K562 (cell line): ENCODE measurements around the gene ZDHHC3. TPM values are rescaled to one million over a fixed set of nuclear protein-coding genes. Genes with fewer than 3 reads are reported as not detected.

Experiments
- MAFF ChIP-seq: IDR thresholded peaks from 2 replicates; pipeline ENCODE4 v1.6.1; 2012; ENCODE audit warnings: low read length, improper control_type of control experiment
- SMAD3 ChIP-seq: fragments of 450-650 bp; formaldehyde crosslinking; conservative IDR thresholded peaks from 2 replicates; pipeline ENCODE4 v1.4.0; 2020; ENCODE audit warnings: mild to moderate bottlenecking
- SNRNP70 ChIP-seq: fragments of 200-400 bp; formaldehyde crosslinking; optimal IDR thresholded peaks from 2 replicates; pipeline ENCODE3; 2017; ENCODE audit warnings: low read depth, low read length
- TAL1 ChIP-seq: fragments of 450-650 bp; IDR thresholded peaks from 2 replicates; pipeline ENCODE4 v1.6.1; 2016; ENCODE audit warnings: mild to moderate bottlenecking
- THRAP3 ChIP-seq: fragments of 450-650 bp; IDR thresholded peaks from 2 replicates; pipeline ENCODE4 v1.6.1; 2016; ENCODE audit warnings: mild to moderate bottlenecking, inconsistent platforms, borderline replicate concordance
- ZNF41 ChIP-seq: fragments of 250-450 bp; sonication (Bioruptor Pico); conservative IDR thresholded peaks from 2 replicates; pipeline ENCODE4 v1.4.0; 2020; ENCODE audit warnings: mild to moderate bottlenecking
- polyA plus RNA-seq, 8 experiments: library from polyadenylated mRNA; depleted of rRNA in 4 of 8; stranded (reverse) in 5 of 8; unstranded in 3 of 8; fragments of >200 nt; fragmentation: Nextera tagmentation in 2 of 8; fragmentation: Illumina TruSeq in 1 of 8; extraction: Ambion mirVana in 2 of 8; extraction: Trizol in 1 of 8; gene quantifications; 2 replicates each; pipeline versions ENCODE4 v1.2.1 to v1.2.3, GENCODE V29; 2011 to 2014; ENCODE audit warnings: inconsistent platforms in 1 of 8, missing spikeins in 1 of 8
- total RNA-seq, 7 experiments: library from RNA; depleted of rRNA in 6 of 7; stranded (reverse); fragments of >200 nt in 6 of 7; fragmentation: Illumina TruSeq in 2 of 7; extraction: Trizol in 2 of 7; gene quantifications; 2 replicates each; pipeline versions ENCODE4 v1.2.1 to v1.2.3, GENCODE V29; 2011 to 2021; ENCODE audit warnings: low replicate concordance in 1 of 7
- TF ChIP-seq, protein P1 (sequence below): fragments of 450-650 bp; conservative IDR thresholded peaks from 2 replicates; pipeline ENCODE4 v1.6.1; 2016; ENCODE audit warnings: missing genetic modification characterization, low read depth, mild to moderate bottlenecking, missing compliant biosample characterization, moderate library complexity
- TF ChIP-seq, protein P2 (sequence below): fragments of 250-450 bp; sonication (Bioruptor Pico); IDR thresholded peaks from 2 replicates; pipeline ENCODE4 v1.4.0; 2020; ENCODE audit warnings: borderline replicate concordance
- TF ChIP-seq, protein P3 (sequence below): fragments of 450-650 bp; formaldehyde crosslinking; IDR thresholded peaks from 2 replicates; pipeline ENCODE4 v1.4.0; 2020; ENCODE audit warnings: mild to moderate bottlenecking, mixed read lengths

Gene ZDHHC3
- total and polyA plus RNA-seq, 9 of the 15 experiments (the other 6 are each of a cell fraction or from before 2014, with no cell fraction given): 10.3 to 120 (median 67.2) TPM

DNA sequence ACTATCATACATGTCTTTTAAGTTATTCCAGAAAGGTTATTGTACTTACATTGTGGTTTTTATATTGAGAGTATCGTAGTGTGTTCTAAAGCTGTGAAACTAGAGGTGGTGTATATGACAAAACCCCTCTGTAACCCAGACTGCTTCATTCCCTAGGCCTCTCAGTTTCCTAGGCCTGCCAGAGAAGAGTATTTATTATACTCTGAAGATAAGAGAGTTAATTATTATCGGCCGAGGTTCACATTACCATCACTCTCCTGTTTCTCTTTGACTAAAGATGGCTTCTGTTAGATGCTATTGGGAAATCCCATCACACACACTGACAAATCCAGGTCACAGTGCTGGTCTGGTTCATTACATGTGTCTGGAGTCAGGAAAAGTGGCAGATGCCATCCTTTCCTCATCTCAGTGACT lies 20.6 kb upstream of the ZDHHC3 start (continued):
- TF ChIP-seq, protein P1, sequence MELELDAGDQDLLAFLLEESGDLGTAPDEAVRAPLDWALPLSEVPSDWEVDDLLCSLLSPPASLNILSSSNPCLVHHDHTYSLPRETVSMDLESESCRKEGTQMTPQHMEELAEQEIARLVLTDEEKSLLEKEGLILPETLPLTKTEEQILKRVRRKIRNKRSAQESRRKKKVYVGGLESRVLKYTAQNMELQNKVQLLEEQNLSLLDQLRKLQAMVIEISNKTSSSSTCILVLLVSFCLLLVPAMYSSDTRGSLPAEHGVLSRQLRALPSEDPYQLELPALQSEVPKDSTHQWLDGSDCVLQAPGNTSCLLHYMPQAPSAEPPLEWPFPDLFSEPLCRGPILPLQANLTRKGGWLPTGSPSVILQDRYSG: no peak
- no peak for TF ChIP-seq SNRNP70
- no peak for TF ChIP-seq MAFF
- no peak for TF ChIP-seq ZNF41
- TF ChIP-seq, protein P2, sequence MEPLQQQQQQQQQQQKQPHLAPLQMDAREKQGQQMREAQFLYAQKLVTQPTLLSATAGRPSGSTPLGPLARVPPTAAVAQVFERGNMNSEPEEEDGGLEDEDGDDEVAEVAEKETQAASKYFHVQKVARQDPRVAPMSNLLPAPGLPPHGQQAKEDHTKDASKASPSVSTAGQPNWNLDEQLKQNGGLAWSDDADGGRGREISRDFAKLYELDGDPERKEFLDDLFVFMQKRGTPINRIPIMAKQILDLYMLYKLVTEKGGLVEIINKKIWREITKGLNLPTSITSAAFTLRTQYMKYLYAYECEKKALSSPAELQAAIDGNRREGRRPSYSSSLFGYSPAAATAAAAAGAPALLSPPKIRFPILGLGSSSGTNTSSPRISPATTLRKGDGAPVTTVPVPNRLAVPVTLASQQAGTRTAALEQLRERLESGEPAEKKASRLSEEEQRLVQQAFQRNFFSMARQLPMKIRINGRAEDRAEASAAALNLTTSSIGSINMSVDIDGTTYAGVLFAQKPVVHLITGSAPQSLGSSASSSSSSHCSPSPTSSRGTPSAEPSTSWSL: no peak
- TF ChIP-seq TAL1: no peak
- TF ChIP-seq THRAP3: no peak
- TF ChIP-seq, protein P3, sequence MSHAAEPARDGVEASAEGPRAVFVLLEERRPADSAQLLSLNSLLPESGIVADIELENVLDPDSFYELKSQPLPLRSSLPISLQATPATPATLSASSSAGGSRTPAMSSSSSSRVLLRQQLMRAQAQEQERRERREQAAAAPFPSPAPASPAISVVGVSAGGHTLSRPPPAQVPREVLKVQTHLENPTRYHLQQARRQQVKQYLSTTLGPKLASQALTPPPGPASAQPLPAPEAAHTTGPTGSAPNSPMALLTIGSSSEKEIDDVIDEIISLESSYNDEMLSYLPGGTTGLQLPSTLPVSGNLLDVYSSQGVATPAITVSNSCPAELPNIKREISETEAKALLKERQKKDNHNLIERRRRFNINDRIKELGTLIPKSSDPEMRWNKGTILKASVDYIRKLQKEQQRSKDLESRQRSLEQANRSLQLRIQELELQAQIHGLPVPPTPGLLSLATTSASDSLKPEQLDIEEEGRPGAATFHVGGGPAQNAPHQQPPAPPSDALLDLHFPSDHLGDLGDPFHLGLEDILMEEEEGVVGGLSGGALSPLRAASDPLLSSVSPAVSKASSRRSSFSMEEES: no peak
- no peak for TF ChIP-seq SMAD3 (CRISPR knock-in tag)
